Neural cell (in vitro differentiated cells): Measurements from ENCODE around the gene MICAL2. TPM values are rescaled to one million over a fixed set of nuclear protein-coding genes. Genes with fewer than 3 reads are reported as not detected.

Experiments
- H2AFZ ChIP-seq: fragments of 200-600, 300-800 bp; sonication (generic), shearing (Covaris generic); 2 replicates; pipeline ENCODE4 v1.6.0; 2014; ENCODE audit warnings: low read depth, mild to moderate bottlenecking, antibody characterized with exemption, low read length, moderate library complexity
- H3F3A ChIP-seq: fragments of 200-600 bp; shearing (Covaris generic); 2 replicates; pipeline ENCODE4 v1.6.1; 2016; ENCODE audit warnings: mild to moderate bottlenecking, moderate library complexity, mixed read lengths, antibody characterized with exemption, low read length; ENCODE audit not compliant: insufficient read depth, poor library complexity, severe bottlenecking
- H3K27ac ChIP-seq: fragments of 200-600, 300-800 bp; sonication (generic), shearing (Covaris generic); 2 replicates; pipeline ENCODE4 v1.5.1; 2014; ENCODE audit warnings: mild to moderate bottlenecking, low read length, moderate library complexity
- H3K27me3 ChIP-seq: fragments of 300-800, 200-600 bp; sonication (generic), shearing (Covaris generic); 2 replicates; pipeline ENCODE4 v1.6.0; 2014; ENCODE audit warnings: mild to moderate bottlenecking, low read depth, low read length, moderate library complexity; ENCODE audit not compliant: insufficient read depth
- H3K36me3 ChIP-seq: fragments of 300-800, 200-600 bp; sonication (generic), shearing (Covaris generic); 2 replicates; pipeline ENCODE4 v1.5.1; 2014; ENCODE audit warnings: mild to moderate bottlenecking, antibody characterized with exemption, low read length, moderate library complexity; ENCODE audit not compliant: insufficient read depth
- H3K4me2 ChIP-seq: fragments of 300-800, 200-600 bp; sonication (generic), shearing (Covaris generic); 2 replicates; pipeline ENCODE4 v1.6.0; 2014; ENCODE audit warnings: mild to moderate bottlenecking, low read length
- H3K4me3 ChIP-seq: fragments of 300-800, 200-600 bp; sonication (generic), shearing (Covaris generic); 2 replicates; pipeline ENCODE4 v1.5.1; 2014; ENCODE audit warnings: mild to moderate bottlenecking, low read length, moderate library complexity
- H3K79me2 ChIP-seq: fragments of 200-600 bp; shearing (Covaris generic); replicated peaks from 2 replicates; pipeline ENCODE4 v1.6.0; 2014; ENCODE audit warnings: mild to moderate bottlenecking, low read length, moderate library complexity; ENCODE audit not compliant: insufficient read depth
- H3K9ac ChIP-seq: fragments of 300-800, 200-600 bp; sonication (generic), shearing (Covaris generic); 2 replicates; pipeline ENCODE4 v1.6.1; 2016; ENCODE audit warnings: mild to moderate bottlenecking, low read length, mixed read lengths
- H3K9me2 ChIP-seq: fragments of 200-600 bp; shearing (Covaris generic); 2 replicates; pipeline ENCODE4 v1.6.1; 2016; ENCODE audit warnings: mild to moderate bottlenecking, low read length, mixed read lengths; ENCODE audit not compliant: insufficient read depth
- H3K9me3 ChIP-seq: fragments of 200-600, 300-800 bp; sonication (generic), shearing (Covaris generic); 2 replicates; pipeline ENCODE4 v1.6.1; 2016; ENCODE audit warnings: mild to moderate bottlenecking, mixed run types, low read length, moderate library complexity, mixed read lengths
- H4K20me1 ChIP-seq: fragments of 200-600 bp; shearing (Covaris generic); 2 replicates; pipeline ENCODE4 v1.6.1; 2016; ENCODE audit warnings: mild to moderate bottlenecking, mixed run types; ENCODE audit not compliant: insufficient read depth
- CTCF ChIP-seq: fragments of 450-650 bp; IDR thresholded peaks from 2 replicates; pipeline ENCODE4 v1.5.1; 2014; ENCODE audit warnings: antibody characterized with exemption, mild to moderate bottlenecking, moderate library complexity; ENCODE audit not compliant: poor library complexity, severe bottlenecking
- EP300 ChIP-seq: fragments of 450-650 bp; conservative IDR thresholded peaks from 2 replicates; pipeline ENCODE4 v1.6.1; 2014; ENCODE audit warnings: antibody characterized with exemption, mild to moderate bottlenecking, moderate library complexity; ENCODE audit not compliant: poor library complexity, severe bottlenecking
- EZH2 ChIP-seq: fragments of 200-600, 300-800 bp; shearing (Covaris generic), sonication (generic); IDR thresholded peaks from 2 replicates; pipeline ENCODE4 v1.6.1; 2014; ENCODE audit warnings: antibody characterized with exemption, low read length, borderline replicate concordance, mild to moderate bottlenecking; ENCODE audit not compliant: insufficient read depth, poor library complexity, severe bottlenecking
- MXI1 ChIP-seq: fragments of 450-650 bp; conservative IDR thresholded peaks from 2 replicates; pipeline ENCODE4 v1.6.1; 2014; ENCODE audit warnings: antibody characterized with exemption, mild to moderate bottlenecking; ENCODE audit not compliant: poor library complexity, severe bottlenecking
- POLR2AphosphoS5 ChIP-seq: IDR thresholded peaks from 2 replicates; pipeline ENCODE4 v1.6.1; 2012
- RAD21 ChIP-seq: fragments of 450-650 bp; conservative IDR thresholded peaks from 2 replicates; pipeline ENCODE4 v1.6.1; 2014; ENCODE audit warnings: antibody characterized with exemption, mild to moderate bottlenecking, moderate library complexity
- REST ChIP-seq: IDR thresholded peaks from 2 replicates; pipeline ENCODE4 v1.6.1; 2012; ENCODE audit warnings: borderline replicate concordance
- SMC3 ChIP-seq: fragments of 450-650 bp; conservative IDR thresholded peaks from 2 replicates; pipeline ENCODE4 v1.6.1; 2014; ENCODE audit warnings: antibody characterized with exemption, mild to moderate bottlenecking, moderate library complexity; ENCODE audit not compliant: poor library complexity
- TAF1 ChIP-seq: IDR thresholded peaks from 2 replicates; pipeline ENCODE4 v1.6.1; 2012; ENCODE audit warnings: low read depth
- polyA plus RNA-seq: library from polyadenylated mRNA; depleted of rRNA; stranded (reverse); fragments of >200 nt; gene quantifications from 2 replicates; pipeline ENCODE4 v1.2.3, GENCODE V29; 2014

Gene MICAL2
- polyA plus RNA-seq, 1 donor from 2014 or later: 2.2 TPM

GRCh38 chr11:12291313-12291712, 180.9 kb downstream of the MICAL2 start:
- no peak overlapping the region for H2AFZ ChIP-seq
- H3K9me2 ChIP-seq: no peaks in the 10 kb centered on the region
- no peak overlapping the region for H3K9ac ChIP-seq

DNA sequence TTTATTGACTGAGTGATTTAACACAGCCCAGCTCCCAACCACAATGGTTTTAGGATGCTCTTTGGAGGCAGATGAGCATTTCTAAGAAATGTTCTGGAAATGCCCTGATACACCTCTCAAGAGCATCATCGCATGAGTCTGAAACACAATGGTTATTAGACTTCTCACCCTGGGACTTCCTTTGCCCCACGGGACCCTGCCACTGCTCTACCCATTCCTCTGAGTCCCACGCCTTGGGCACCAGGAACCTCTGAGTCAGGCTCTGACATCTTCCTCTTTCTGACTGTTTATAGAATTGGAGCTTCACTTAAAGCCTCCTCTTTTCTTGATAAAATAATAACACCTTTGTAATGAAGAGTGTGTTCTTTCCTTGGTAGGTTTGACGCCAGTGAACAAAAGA, 181.4 kb downstream of the MICAL2 start:
- no peak overlapping the region for H3K9ac ChIP-seq
- no peak overlapping the region for H3K27ac ChIP-seq
- TF ChIP-seq CTCF (no peak), REST (no peak), EP300 (no peak), POLR2AphosphoS5 (no peak), MXI1 (no peak), EZH2 (no peak)

More at GRCh38 chr11:12291313-12291712, 180.9 kb downstream of the MICAL2 start:
- Histone ChIP-seq H3K27me3 (no peaks in the 10 kb centered on the region), H3K79me2 (no peaks in the 10 kb centered on the region), H3K36me3 (no peaks in the 10 kb centered on the region), H4K20me1 (no peaks in the 10 kb centered on the region), H3F3A (no peaks in the 10 kb centered on the region), H3K4me3 (no peak overlapping the region), H3K27ac (no peak overlapping the region), H3K4me2 (no peak overlapping the region), H3K9me3 (no peaks in the 10 kb centered on the region)
- TF ChIP-seq EZH2 (no peak), EP300 (no peak), POLR2AphosphoS5 (no peak), RAD21 (no peak), CTCF (no peak), TAF1 (no peak), SMC3 (no peak), REST (no peak), MXI1 (no peak)

More for the DNA sequence above, 181.4 kb downstream of the MICAL2 start:
- H3K9me3 ChIP-seq: no peaks in the 10 kb centered on the region
- no peak overlapping the region for H3K4me2 ChIP-seq
- H3K79me2 ChIP-seq: no peaks in the 10 kb centered on the region
- no peaks in the 10 kb centered on the region for H3F3A ChIP-seq
- no peaks in the 10 kb centered on the region for H4K20me1 ChIP-seq
- H3K27me3 ChIP-seq: no peaks in the 10 kb centered on the region
- no peaks in the 10 kb centered on the region for H3K9me2 ChIP-seq
- no peak overlapping the region for H2AFZ ChIP-seq
- H3K36me3 ChIP-seq: no peaks in the 10 kb centered on the region
- no peak overlapping the region for H3K4me3 ChIP-seq
